ENCODE measurements around the gene GNG12.

Gene GNG12

GRCh38 chr1:67811781-67812180, 21.5 kb downstream of the GNG12 start:
- H3K4me3 ChIP-seq (ENCODE audit: low read depth, low read length), result no peak overlapping the region
- TF ChIP-seq CTCF (IDR thresholded peaks at IDR 0.05; ENCODE audit: low read depth, low read length, missing control alignments), result no peak
- no peak for DNase-seq (ENCODE audit: low read depth)

GRCh38 chr1:67809887-67810286, 23.4 kb downstream of the GNG12 start:
- no peak overlapping the region for H3K4me3 ChIP-seq (ENCODE audit: low read depth, low read length)
- no peak for TF ChIP-seq CTCF (IDR thresholded peaks at IDR 0.05; ENCODE audit: low read depth, low read length, missing control alignments)
- no peak for DNase-seq (ENCODE audit: low read depth)

- no peak for DNase-seq (ENCODE audit: low read depth)
- no peak for TF ChIP-seq CTCF (IDR thresholded peaks at IDR 0.05; ENCODE audit: low read depth, low read length, missing control alignments)
- H3K4me3 ChIP-seq (ENCODE audit: low read depth, low read length), result no peak overlapping the region
Measured at GRCh38 chr1:67807282-67807681, 26.0 kb downstream of the GNG12 start.

- DNase-seq (ENCODE audit: low read depth), result no peak
- no peak for TF ChIP-seq CTCF (IDR thresholded peaks at IDR 0.05; ENCODE audit: low read depth, low read length, missing control alignments)
- no peak overlapping the region for H3K4me3 ChIP-seq (ENCODE audit: low read depth, low read length)
Measured at GRCh38 chr1:67804710-67805109, 28.6 kb downstream of the GNG12 start.

GRCh38 chr1:67803380-67804279, 29.6 kb downstream of the GNG12 start:
- no peak overlapping the region for H3K4me3 ChIP-seq (ENCODE audit: low read depth, low read length)
- TF ChIP-seq CTCF (IDR thresholded peaks at IDR 0.05; ENCODE audit: low read depth, low read length, missing control alignments), result no peak
- no peak for DNase-seq (ENCODE audit: low read depth)

- DNase-seq (ENCODE audit: low read depth), result no peak
- TF ChIP-seq CTCF (IDR thresholded peaks at IDR 0.05; ENCODE audit: low read depth, low read length, missing control alignments), result no peak
- H3K4me3 ChIP-seq (ENCODE audit: low read depth, low read length), result no peak overlapping the region
Measured at GRCh38 chr1:67802565-67802964, 30.7 kb downstream of the GNG12 start.

GRCh38 chr1:67801903-67802302, 31.4 kb downstream of the GNG12 start:
- no peak for DNase-seq (ENCODE audit: low read depth)
- no peak for TF ChIP-seq CTCF (IDR thresholded peaks at IDR 0.05; ENCODE audit: low read depth, low read length, missing control alignments)
- no peak overlapping the region for H3K4me3 ChIP-seq (ENCODE audit: low read depth, low read length)

Measured in GM12864 (cell line).